GM18520 (cell line): ENCODE results near the gene DCHS1.

Experiments used
- ATAC-seq: cut with Tn5 transposase; IDR thresholded peaks from one replicate; pipeline ENCODE4 v1.9.1; 2021; ENCODE audit not compliant: unreplicated experiment

The DCHS1 gene

DNA sequence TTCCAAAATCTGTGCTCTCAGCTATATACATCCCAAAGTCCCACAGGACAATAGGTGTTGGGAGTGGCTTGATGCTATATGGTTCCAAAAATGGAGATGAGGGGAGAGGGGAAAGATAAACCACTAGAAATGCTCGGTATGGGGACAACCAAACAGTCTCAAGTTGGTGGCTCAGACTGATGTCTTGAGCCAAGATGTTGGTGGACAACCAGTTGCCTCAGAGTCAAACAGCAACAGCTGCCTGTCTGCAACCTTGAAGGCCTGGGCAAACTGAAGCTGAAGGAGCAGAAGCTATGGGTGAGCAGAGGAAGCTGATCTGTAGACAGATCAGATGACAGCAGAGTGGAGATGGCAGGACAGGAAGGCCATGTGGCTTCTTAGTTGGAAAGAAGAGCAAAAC is 56.2 kb downstream of the DCHS1 start:
- ATAC-seq: no peak

DNA sequence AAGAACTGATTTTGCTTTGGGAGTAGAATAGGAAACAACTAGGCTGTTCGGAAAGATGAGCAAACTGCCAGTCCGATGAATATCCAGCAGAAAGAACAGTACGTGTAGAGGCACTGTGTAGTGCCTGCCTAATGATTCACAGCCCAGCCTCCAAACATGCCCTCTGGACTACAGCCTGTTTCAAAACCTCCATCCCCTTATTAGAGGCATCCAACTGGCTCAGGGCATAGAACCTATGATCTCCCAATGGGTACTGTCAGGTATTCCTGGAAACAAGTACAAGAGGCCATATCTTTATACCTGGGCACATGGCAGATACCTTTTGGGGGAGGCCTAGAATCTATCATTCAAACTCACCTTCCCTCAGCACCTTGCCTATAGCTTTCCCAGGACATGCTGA is 57.1 kb downstream of the DCHS1 start:
- no peak for ATAC-seq

DNA sequence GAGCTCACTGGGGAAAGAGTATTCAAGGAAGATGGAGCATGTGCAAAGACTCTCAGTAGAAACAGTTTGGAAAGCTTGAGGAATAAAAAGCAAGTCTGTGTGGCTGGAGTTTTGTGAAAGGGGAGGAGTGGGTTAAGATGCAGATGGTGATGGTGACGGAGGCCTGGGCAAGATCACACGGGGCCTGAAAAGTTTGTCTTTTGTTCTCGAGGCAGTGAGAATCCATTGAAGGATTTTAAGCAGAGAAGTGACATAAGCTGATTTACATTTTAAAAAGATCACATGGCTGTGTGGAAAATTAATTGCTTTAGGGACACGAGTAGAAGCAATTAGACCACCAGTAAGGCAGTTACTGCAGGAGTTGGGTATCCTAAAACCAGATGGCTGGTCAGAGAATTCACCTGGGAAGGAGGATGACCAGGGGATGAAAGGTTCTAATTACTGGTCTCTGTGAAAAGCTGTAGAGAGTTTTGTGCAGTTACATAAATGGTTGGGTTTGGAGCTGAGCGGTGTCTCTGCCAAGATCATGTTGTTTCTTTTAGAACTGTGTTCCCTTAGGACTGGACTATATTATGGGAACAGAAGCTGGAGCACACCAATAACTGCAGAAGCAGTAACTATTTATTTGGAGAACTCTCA is 59.3 kb downstream of the DCHS1 start:
- no peak for ATAC-seq

DNA sequence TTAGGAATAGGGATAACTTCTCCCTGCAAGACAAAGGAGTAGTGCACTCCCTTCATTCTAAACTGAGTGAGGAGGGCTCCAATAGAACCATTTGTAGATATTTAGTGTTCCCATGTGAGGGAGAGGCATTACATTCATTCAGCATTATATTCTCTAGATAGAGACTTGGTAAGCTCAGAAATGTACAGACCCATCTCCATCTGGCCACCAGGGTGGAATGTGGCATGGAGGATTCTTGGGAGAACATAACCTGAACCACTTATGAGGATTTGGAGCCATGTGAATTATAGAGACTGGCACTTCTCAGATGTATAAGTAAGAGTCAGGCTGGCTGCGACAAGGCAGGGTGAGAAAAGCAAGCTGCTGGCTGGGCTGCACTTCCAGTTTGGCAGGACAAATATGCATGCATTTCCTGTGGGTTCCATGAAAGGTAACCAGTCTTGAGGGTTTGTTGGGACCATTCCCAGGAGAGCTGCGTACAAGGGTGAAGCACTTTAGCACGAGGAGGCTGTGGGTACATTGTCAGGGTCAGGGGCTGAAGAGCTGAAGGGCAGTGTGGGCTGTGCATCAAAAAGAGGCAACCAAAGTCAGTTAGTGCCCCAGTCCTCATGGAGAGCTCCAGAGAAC is 61.4 kb downstream of the DCHS1 start:
- no peak for ATAC-seq

DNA sequence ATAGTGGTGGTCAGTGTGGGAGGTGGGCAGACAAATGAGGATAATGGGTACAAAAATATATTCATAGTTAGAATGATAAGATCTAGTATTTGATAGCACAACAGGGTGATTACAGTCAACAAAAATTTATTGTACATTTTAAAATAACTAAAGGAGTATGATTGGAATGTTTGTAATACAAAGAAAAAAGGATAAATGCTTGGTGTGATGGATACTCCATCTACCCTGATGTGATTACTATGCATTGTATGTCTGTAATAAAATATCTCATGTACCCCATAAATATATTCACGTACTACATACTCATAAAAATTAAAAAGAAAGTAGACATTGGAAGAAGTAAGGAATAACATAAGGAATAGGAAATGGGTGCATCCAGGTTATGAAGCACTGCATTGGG is 67.6 kb downstream of the DCHS1 start:
- ATAC-seq: no peak

DNA sequence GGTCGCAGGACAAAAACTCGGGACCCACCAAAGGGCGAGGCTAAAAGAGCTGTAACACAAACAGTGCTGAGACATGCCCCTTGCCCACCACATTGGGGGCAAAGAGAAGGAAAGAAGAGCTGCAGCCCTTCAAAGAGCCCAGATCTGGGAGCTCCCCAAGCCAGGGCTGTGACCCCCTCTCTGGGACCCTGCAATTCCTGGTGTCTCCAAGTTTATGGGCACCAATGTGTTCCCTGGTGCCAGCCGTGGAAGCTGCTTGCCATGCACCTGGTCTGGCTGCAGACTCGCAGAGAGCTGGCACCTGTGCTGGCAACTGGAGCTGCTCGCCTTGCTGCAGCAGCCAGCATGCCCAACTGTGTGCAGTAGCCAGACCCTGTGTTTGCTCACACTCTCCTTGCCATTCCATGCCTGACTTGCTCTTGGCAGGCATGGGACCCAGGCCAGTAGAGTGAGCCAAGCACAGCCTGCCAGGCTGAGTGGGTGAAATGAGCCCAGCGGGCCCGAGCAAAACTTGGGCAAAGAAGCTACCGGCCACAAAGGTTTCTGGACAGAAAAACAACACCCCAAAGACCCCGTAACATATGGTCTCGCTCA is 68.2 kb downstream of the DCHS1 start:
- no peak for ATAC-seq

DNA sequence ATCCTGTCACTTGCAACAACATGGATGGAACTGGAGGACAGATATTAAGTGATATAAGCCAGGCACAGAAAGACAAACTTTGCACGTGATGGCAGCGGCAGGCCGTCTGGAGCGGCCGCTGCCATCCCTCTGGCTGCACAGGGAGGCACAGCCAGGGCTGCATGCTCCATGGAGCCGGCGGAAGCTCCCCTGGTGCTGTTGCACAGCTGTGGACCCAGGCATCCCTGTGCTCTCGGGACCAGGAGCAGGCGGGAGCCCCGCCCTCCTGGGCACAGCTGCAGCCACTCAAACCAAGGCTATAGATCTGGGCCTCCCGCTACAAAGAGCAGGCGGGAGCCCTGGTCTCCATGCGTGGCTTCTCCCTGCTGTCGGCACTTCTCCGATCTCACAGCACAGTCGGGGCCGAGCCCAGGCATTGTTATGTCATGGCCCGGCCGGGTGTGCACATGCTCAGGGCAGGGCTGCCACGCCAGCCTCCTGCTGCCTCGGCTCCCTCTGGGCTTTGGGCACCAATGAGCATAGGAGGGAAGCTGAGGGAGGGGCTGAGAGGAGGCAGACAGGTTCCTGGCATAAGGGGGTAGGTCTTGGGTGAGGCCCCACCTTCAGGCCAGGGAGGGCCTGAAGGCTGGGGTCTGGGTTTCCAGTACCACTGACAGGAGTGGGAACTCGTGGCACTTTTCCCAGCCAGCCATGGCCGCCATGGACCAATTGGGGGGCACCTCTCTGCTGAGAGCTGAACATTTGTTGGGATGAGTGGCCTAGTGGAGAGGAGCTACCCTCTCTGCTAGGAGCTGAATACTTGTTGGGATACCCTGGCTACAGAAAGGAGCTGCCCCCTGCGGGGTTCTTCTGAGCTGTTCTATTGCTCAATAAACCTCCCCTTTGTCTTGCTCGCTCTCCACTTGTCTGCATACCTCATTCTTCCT is 68.9 kb downstream of the DCHS1 start:
- ATAC-seq: no peak

DNA sequence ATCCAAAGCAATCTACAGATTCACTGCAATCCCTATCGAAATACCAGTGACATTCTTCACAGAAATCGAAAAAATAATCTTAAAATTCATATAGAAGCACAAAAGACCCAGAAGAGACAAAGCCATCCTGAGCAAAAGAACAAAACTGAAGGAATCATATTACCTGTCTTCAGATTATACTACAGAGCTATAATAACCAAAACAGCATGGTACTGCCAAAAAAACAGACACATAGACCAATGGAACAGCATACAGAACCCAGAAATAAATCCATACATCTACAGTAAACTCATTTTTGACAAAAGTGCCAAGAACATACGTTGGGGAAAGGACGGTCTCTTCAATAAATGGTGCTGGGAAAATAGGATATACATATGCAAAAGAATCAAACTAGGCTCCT is 71.1 kb downstream of the DCHS1 start:
- no peak for ATAC-seq

DNA sequence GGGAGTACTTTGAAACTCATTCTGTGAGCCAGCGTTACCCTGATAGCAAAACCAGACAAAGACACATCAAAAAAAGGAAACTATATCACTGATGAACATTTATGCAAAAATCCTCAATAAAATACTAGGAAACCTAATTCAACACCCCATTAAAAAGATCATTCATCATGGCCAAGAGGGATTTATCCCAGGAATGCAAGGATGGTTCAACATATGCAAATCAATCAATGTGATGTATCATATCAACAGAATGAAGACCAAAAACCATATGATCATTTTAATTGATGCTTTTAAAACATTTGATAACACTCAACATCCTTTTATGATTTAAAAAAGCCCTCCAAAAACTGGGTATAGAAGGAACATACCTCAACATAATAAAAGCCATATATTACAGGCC is 72.0 kb downstream of the DCHS1 start:
- no peak for ATAC-seq

DNA sequence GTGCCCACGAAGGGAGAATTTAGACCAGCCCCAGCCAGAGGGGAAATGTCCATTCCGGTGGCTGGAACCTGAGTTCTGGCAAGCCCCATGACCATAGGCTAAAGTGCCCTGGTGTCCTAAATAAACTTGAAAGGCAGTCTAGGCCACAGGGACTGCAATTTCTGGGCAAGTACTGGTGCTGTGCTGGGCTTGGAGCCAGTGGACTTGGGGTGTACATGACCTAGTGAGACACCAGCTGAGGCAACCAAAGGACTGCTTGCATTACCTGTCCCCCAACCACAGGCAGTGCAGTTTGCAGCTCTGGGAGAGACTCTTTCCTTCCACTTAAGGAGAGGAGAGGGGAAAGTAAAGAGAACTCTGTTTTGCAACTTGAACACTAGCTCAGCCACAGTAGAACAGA is 75.9 kb downstream of the DCHS1 start:
- ATAC-seq: no peak

DNA sequence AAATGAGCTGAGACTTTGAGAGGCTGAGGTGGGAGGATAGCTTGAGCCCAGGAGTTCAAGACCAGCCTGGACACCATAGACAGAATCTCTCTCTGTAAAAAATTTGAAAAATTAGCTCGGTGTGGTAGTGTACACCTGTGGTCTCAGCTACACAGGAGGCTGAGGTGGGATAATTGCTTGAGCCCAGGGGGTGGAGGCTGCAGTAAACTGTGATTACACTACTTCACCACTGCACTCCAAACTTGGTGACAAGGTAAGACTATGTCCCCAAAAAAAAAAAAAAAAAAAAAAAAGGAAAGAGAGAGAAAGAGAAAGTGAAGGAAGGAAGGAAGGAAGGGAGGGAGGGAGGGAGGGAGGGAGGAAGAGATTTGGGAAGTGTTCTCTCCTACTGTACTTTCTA is 77.5 kb downstream of the DCHS1 start:
- ATAC-seq: no peak

DNA sequence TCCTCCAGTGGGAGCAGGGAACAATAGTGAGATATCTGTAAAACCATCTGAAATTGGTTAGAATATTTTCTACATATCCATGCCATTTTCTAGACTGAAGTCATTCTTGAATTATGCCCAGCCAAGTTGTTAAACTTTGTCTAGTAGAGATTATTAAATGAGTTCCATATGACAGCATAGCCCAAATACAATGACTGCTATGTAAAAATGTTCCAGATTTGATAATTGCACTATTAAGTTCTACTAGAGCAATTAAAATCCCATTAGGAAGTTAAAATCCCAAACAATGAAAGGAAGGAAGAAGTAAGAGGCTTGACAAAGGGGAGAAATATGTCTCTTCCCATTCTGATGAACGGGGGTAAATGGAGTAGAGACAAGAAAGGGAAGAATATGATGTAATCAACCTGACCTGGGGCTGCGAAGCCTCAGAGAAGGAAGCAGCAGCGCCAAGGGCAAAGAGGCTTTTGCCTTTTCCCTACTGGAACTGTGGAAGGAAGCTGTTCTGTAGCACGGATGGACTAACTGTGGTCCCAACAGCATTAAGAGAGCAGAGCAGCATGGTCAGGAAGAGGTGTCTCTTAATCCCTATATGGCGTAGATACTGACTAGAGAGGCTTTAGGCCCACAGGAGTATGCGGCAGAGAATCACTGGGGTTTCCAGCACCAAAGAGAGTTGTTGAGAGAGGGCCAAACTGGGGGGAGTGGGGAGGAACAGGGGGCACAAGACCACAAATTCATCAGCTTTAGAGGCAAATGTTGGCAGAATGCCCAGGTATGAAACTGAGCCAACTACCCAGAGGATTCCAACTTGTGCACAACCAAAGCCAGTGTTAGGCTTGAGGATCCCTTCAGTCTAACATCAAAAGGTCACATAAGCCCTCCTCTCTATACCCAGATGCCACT is 78.9 kb downstream of the DCHS1 start:
- ATAC-seq: no peak

DNA sequence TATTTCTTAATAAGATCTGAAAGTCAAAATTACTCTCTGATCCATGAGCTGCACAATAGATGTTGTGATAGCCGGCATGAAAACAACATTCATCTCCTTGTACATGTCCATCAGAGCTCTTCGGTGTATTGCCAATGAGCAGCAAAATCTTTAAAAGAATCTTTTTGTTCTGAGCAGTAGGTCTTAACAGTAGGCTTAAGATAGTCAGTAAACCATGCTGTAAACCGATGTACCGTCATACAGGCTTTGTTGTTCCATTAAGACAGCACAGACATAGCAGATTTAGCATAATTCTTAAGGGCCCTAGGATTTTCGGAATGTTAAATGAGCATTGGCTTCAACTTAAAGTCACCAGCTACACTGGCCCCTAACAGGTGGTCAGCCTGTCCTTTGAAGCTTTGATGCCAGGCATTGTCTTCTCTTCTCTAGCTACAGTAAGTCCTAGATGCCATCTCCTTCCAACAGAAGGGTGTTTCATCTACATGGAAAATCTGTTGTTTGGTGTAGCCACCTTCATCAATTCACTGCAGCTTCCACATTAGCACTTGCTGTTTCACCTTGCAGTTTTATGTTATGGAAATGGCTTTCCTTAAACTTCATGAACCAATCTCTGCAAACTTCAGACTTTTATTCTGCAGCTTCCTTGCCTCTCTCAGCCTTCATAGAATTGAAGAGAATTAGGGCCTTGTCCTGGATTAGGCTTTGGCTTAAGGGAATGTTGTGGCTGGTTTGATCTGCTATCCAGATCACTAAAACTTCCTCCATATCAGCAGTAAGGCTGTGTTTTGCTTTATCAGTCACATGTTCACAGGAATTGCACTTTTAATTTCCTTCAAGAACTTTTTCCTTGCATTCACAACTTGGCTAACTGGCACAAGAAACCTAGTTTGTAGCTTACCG is 80.5 kb downstream of the DCHS1 start:
- no peak for ATAC-seq

DNA sequence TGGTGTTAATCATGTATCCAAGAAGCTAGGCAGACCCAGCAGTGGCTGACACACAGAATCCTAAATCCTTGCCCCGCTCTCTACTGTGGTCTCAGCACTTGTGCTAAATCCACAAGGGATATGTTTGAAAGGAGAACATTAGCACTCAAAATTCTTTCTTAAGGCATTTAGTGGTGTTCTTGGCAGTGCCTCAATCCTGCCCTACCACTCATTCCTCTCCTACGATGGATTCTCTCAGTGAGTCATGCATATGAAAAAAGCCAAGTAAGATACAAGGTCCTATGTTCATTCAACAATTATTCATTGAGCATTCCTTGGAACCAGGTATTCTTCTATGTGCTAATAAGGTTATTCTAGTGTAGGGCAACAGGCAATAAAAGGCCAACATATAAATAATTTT is 83.4 kb downstream of the DCHS1 start:
- ATAC-seq: no peak

DNA sequence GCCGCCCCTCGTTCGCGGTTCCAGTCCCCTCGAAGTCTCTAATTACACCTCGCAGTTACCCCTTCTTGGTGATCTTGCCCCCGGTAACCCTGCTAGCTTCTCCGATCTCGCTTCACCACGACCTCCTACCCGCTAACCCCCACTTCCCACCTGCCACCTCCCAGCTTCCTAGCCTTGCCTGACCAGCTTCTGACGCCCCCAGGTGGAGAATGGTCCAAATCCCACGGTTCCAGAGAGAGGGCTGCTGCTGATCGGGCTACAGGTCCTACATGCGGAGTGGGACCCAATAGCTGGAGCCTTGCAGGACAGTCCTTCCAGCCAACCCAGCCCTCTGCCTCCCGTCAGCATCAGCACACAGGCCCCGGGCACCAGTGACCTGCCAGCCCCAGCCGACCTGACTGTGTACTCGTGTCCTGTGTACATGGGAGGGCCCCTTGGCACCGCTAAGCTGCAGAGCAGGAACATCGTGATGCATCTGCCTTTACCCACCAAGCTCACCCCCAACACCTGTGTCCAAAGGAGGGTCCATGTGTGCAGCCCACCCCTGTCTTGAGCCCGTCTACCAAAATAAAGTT is 84.1 kb downstream of the DCHS1 start:
- ATAC-seq: no peak
